ENCODE measurements around the gene ACO1. TPM values are rescaled to one million over a fixed set of nuclear protein-coding genes. Genes with fewer than 3 reads are reported as not detected.

The ACO1 gene
- polyA plus RNA-seq, 1 donor from 2014 or later, result 16.5 TPM

DNA sequence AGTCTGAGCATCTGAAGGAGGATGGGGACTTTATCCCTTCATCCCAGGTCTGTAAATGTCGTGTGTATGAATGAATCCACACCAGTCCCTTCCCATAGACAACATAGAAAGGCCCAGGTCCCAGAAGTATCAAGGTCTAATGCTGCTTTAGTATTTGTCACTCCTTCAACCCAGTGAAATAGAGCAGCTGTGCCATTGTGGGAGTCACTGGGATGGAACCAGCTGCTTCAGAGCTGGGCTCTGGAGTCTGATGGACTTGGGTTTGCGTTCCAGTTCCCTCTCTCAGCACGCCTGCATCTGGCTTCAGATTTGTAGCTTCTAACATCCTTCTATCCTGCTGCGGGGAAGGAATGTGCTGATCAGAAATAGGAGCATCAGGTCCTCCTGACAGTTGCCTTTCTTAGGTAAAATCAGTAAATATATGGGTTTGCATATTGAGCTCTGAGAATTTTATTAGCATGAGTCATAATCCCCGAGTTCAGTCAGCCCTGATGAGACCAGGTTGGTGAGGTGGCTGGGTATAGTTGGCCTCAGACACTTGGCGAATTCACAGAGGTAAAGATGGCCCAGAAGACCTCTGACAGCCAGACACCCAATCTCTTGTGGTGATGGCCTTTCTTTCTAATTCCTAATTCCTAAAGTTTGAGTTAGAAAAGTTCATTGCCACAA, 10.1 kb downstream of the ACO1 start:
- no peak overlapping the region for H3K9ac ChIP-seq (ENCODE audit: low read length)

DNA sequence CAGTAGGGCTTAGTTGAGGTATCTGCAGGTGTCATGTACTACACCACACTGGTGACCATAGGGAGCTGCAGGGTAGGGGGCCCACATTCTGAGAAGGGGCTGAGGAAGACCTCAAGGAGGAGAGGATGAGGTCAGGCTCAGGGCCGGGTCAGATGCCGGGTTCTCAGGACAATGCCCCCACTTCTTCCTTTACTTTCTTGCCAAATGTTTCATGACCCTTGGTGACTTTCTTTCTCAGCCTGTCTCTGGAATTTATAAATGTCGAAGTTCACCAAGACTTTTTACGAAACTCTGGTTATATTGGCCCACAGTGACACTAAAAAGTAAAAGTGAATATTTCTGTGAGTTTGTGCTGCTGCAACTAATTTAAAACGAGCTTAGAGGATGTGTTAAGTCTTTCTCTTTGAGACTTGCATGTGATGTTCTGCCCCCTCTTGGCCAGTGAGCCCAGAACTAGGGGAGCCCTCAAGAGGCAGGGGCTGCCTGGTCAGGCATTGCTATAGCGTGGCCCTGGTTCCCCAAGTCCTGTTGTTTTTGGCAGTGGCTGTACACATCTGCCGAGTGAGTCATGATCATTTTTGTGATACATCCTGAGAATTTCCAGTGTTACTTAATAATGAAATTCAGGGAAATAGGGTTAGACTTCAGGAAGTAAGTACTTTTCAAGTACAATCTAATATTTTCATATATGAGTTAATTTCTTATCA, 11.2 kb downstream of the ACO1 start:
- Histone ChIP-seq H2AFZ (ENCODE audit: low read depth, low read length) (no peak overlapping the region), H3K9me3 (ENCODE audit: low read length) (no peaks in the 10 kb centered on the region), H3K4me3 (ENCODE audit: low read length) (no peak overlapping the region), H3K9ac (ENCODE audit: low read length) (no peak overlapping the region), H4K20me1 (ENCODE audit: insufficient read depth) (no peaks in the 10 kb centered on the region), H3K9me2 (ENCODE audit: insufficient read depth, low read length) (no peaks in the 10 kb centered on the region), H3K36me3 (ENCODE audit: insufficient read depth, low read length) (no peaks in the 10 kb centered on the region), H3K27ac (ENCODE audit: low read length) (no peak overlapping the region), H3K4me2 (ENCODE audit: low read length) (no peak overlapping the region), H3F3A (ENCODE audit: insufficient read depth, low read length, poor library complexity, severe bottlenecking) (no peaks in the 10 kb centered on the region), H3K27me3 (ENCODE audit: insufficient read depth, low read depth, low read length) (no peaks in the 10 kb centered on the region), H3K79me2 (replicated peaks; ENCODE audit: insufficient read depth, low read length) (no peaks in the 10 kb centered on the region)
- TF ChIP-seq RAD21 (conservative IDR thresholded peaks at IDR 0.05) (no peak), CTCF (IDR thresholded peaks at IDR 0.05; ENCODE audit: poor library complexity, severe bottlenecking) (no peak), TAF1 (IDR thresholded peaks at IDR 0.05; ENCODE audit: low read depth) (no peak), REST (IDR thresholded peaks at IDR 0.05; ENCODE audit: borderline replicate concordance) (no peak), SMC3 (conservative IDR thresholded peaks at IDR 0.05; ENCODE audit: poor library complexity) (no peak), POLR2AphosphoS5 (IDR thresholded peaks at IDR 0.05) (no peak), EZH2 (IDR thresholded peaks at IDR 0.05; ENCODE audit: borderline replicate concordance, insufficient read depth, low read length, poor library complexity, severe bottlenecking) (no peak), EP300 (conservative IDR thresholded peaks at IDR 0.05; ENCODE audit: poor library complexity, severe bottlenecking) (no peak), MXI1 (conservative IDR thresholded peaks at IDR 0.05; ENCODE audit: poor library complexity, severe bottlenecking) (no peak)

More for the DNA sequence above, 10.1 kb downstream of the ACO1 start:
- H3K4me2 ChIP-seq (ENCODE audit: low read length), result no peak overlapping the region
- H3F3A ChIP-seq (ENCODE audit: insufficient read depth, low read length, poor library complexity, severe bottlenecking), result no peaks in the 10 kb centered on the region
- H3K27ac ChIP-seq (ENCODE audit: low read length), result no peak overlapping the region
- no peaks in the 10 kb centered on the region for H3K9me3 ChIP-seq (ENCODE audit: low read length)
- no peaks in the 10 kb centered on the region for H3K79me2 ChIP-seq (replicated peaks; ENCODE audit: insufficient read depth, low read length)
- no peak overlapping the region for H3K4me3 ChIP-seq (ENCODE audit: low read length)
- no peak for TF ChIP-seq POLR2AphosphoS5 (IDR thresholded peaks at IDR 0.05)
- TF ChIP-seq REST (IDR thresholded peaks at IDR 0.05; ENCODE audit: borderline replicate concordance), result no peak
- no peak for TF ChIP-seq EP300 (conservative IDR thresholded peaks at IDR 0.05; ENCODE audit: poor library complexity, severe bottlenecking)
- no peak for TF ChIP-seq RAD21 (conservative IDR thresholded peaks at IDR 0.05)
- no peak for TF ChIP-seq MXI1 (conservative IDR thresholded peaks at IDR 0.05; ENCODE audit: poor library complexity, severe bottlenecking)
- no peak for TF ChIP-seq SMC3 (conservative IDR thresholded peaks at IDR 0.05; ENCODE audit: poor library complexity)
- TF ChIP-seq EZH2 (IDR thresholded peaks at IDR 0.05; ENCODE audit: borderline replicate concordance, insufficient read depth, low read length, poor library complexity, severe bottlenecking), result no peak
- no peak for TF ChIP-seq TAF1 (IDR thresholded peaks at IDR 0.05; ENCODE audit: low read depth)
- H3K36me3 ChIP-seq (ENCODE audit: insufficient read depth, low read length), result no peaks in the 10 kb centered on the region
- H3K27me3 ChIP-seq (ENCODE audit: insufficient read depth, low read depth, low read length), result no peaks in the 10 kb centered on the region
- H3K9me2 ChIP-seq (ENCODE audit: insufficient read depth, low read length), result no peaks in the 10 kb centered on the region
- no peaks in the 10 kb centered on the region for H4K20me1 ChIP-seq (ENCODE audit: insufficient read depth)
- H2AFZ ChIP-seq (ENCODE audit: low read depth, low read length), result no peak overlapping the region

Data from neural cell (in vitro differentiated cells).